ENCODE measurements around the gene LPCAT1.

LPCAT1 gene

DNA sequence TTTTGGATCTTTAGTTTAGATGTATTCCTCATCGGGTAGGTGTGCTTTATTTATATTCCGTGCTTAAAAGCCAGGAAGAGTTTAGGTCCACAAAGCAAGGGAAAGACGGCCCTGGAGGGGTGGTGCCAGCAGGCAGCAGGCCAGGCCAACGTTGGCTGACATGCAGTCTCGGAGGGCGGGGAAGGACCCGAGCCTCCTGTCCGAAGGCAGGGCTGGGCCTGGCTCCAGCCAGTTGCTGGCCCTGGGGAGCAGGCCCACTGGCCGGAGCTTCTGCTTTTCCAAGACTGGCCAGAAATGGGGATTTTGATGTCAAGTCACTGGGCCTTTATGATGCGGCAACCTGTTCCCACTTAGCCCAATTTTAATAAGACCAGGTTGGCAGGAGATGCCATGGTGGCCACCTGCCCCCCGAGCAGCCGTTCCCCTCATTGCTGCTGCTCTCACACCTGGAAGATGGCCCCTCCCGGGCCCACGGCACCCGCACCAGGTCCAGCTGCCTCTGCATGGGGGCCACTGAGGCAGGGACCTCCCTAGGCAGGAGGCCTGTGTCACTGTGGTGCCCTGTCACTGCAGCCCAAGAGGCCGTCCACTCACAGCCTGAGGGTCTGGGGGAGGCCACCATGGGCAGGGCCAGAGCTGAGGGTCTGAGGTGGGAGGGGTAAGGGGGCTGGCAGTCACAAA is 23.2 kb downstream of the LPCAT1 start:
- no peak for DNase-seq (ENCODE audit: low spot score)
- TF ChIP-seq, protein P1, sequence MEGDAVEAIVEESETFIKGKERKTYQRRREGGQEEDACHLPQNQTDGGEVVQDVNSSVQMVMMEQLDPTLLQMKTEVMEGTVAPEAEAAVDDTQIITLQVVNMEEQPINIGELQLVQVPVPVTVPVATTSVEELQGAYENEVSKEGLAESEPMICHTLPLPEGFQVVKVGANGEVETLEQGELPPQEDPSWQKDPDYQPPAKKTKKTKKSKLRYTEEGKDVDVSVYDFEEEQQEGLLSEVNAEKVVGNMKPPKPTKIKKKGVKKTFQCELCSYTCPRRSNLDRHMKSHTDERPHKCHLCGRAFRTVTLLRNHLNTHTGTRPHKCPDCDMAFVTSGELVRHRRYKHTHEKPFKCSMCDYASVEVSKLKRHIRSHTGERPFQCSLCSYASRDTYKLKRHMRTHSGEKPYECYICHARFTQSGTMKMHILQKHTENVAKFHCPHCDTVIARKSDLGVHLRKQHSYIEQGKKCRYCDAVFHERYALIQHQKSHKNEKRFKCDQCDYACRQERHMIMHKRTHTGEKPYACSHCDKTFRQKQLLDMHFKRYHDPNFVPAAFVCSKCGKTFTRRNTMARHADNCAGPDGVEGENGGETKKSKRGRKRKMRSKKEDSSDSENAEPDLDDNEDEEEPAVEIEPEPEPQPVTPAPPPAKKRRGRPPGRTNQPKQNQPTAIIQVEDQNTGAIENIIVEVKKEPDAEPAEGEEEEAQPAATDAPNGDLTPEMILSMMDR (IDR thresholded peaks at IDR 0.05) = no peak
- Histone ChIP-seq H3K4me3 (no peak overlapping the region), H3K27ac (peak overlapping the region in 1 of 2 donors; percentile 53)

DNA sequence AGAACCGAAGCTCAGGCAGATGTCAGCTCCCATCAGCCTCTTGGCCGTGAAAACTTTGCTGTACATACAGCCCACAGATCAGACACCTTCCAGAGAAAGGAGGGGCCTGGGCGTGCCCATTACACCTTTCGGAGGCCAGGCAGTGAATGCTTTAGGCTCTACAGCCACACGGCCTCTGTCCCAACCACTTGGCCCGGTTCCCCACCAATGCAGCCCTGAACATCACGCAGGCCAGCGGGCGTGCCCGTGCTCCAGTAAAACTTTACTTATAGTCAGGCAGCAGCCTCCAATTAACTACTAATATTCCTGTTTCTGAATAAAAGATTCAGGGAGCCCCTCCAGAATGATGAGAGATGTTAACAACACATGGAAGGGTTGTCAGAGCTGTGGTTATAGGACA is 23.9 kb downstream of the LPCAT1 start:
- H3K4me3 ChIP-seq = no peak overlapping the region
- peak overlapping the region in 1 of 2 donors; percentile 7 for H3K27ac ChIP-seq
- TF ChIP-seq, protein P1 (IDR thresholded peaks at IDR 0.05) = no peak
- DNase-seq (ENCODE audit: low spot score) = no peak

DNA sequence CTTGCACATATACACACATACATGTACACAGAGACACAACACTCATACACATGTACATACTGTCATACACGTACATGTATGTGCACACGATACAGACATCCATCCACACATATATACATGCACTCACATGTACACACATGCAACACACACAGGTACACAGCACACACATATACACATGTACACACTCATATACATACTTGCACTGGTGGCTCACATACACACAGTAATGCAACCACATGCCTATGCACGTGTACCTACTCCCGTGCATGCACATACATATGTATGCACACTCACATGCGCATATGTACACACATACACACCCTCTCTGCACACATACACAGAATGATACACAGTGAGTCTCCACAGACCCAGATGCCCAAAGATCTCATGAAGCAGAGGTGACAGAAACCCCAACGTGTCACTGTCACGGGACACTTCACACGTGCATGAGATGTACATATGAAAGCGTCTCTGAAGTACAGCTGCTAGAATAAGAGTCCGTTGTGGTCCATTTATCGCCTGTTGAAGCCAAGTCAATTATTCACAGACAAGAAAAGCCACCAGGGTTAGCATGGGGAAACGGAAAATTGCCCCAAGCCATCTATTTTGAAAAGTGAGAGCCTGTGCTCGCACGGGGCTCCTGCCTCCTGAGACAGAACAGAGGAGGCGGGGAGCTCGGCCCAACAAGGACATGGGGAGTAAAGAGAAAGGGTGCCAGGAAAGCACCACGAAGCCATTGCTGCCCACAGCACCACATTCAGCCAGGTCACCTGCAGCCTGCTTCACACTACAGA is 24.9 kb downstream of the LPCAT1 start:
- no peak overlapping the region for H3K27ac ChIP-seq
- no peak for DNase-seq (ENCODE audit: low spot score)
- TF ChIP-seq, protein P1 (IDR thresholded peaks at IDR 0.05) = no peak
- H3K4me3 ChIP-seq = no peak overlapping the region

DNA sequence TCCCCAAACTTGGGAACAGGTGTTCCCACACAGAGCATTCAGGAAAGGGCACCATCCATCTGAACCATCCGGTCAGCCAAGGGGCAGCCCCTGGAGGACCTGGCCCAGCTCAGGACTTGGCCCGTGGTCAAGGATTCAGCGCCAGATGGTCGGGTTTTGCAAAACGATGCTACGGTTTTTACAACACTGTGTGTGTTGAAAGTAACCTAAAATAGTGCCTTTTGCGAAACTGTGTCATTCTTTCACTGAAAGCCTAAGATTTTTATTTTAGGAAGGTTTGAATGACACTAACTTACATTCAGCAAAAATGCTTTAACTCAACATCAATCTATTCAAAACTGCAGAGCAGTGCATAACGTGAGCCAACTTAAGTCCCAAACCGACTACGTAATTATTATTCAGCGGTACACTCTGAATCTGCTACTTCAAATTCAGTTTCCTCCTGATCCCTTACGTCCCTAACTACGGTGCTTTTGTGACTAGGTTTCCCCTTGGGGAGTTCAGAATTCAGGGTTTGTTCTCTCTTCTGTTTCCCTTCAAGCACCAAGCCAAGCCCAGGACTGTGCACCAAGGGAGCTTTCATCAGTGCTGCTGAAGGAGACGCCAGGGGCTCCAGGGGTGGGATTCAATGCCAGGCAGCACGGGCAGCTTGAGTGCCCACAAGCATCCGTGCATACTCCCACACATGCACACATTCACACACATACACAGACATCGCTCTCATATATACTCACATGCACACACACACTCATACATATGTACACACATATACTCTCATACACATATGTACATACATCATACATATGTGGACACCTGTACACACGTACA is 25.8 kb downstream of the LPCAT1 start:
- no peak for DNase-seq (ENCODE audit: low spot score)
- TF ChIP-seq, protein P1 (IDR thresholded peaks at IDR 0.05) = no peak
- Histone ChIP-seq H3K4me3 (no peak overlapping the region), H3K27ac (no peak overlapping the region)

DNA sequence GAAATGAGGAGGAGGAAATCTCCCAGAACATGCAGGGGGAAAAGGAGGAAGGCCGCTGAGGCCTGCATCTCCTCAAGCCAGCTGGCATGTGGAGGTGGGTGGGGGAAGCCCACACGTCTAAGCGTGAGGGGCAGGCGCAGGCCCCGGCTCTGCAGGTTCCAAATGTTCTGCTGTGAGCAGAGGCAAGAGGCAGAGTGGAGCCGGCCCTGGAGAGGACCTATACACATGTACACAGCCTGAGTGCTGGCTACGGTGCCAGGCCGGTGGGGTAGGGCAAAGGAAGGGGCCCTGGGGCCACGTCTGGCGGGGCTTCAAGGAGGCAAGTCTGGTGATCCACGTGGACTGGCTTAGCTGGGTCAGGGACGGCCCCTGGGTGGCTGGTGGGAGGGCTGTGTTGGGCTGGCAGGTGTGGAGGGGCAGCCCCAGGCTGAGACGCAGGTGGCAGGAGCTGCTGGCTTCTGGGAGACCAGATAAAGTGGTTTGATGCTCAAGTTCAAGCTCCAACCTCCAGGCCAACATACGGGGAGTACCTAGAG is 26.4 kb downstream of the LPCAT1 start:
- Histone ChIP-seq H3K4me3 (no peak overlapping the region), H3K27ac (no peak overlapping the region)
- TF ChIP-seq, protein P1 (IDR thresholded peaks at IDR 0.05) = no peak
- DNase-seq (ENCODE audit: low spot score) = no peak

DNA sequence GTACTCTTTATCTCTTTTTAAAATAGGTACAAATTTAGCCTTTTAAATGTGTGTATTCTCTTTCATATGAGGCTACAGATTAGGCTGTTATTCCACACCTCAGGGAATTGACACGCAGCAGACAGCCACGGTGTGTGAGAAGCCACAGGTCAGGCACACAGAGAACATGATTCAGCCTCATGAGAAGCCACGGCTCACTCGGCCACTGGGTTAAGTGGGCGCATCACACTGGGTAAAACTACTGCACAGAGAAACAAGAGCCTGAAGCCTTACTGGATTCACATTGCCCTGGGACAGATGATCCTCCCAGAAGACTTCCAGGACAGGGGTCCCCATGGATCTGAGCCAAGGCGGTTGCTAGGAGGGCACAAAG is 28.2 kb downstream of the LPCAT1 start:
- no peak for DNase-seq (ENCODE audit: low spot score)
- TF ChIP-seq, protein P1 (IDR thresholded peaks at IDR 0.05) = no peak
- Histone ChIP-seq H3K27ac (no peak overlapping the region), H3K4me3 (no peak overlapping the region)

Data from coronary artery (tissue), 2 donors.